Measurements from ENCODE around the gene RNF183. TPM values are rescaled to one million over a fixed set of nuclear protein-coding genes. Genes with fewer than 3 reads are reported as not detected.

RNF183 gene
- total RNA-seq, 2 experiments from 2014 or later: not detected

- no peaks in the 10 kb centered on the region for H3K9me3 Mint-ChIP-seq
- H3K4me1 Mint-ChIP-seq (ENCODE audit: low read depth): no peaks in the 10 kb centered on the region
- H3K27me3 Mint-ChIP-seq (ENCODE audit: low read depth): no peaks in the 10 kb centered on the region
- H3K4me3 Mint-ChIP-seq: no peak overlapping the region
- no peak for DNase-seq
- intact Hi-C loops (cut with micrococcal nuclease): no loop called here
- CTCF ChIA-PET: no interaction called here
- no peak overlapping the region for H3K27ac Mint-ChIP-seq
- H3K36me3 Mint-ChIP-seq (ENCODE audit: low read depth): no peaks in the 10 kb centered on the region
Measured at GRCh38 chr9:113313261-113313660, 10.1 kb upstream of the RNF183 start.

- Mint-ChIP-seq H3K4me1 (ENCODE audit: low read depth) (no peaks in the 10 kb centered on the region), H3K4me3 (no peak overlapping the region), H3K36me3 (ENCODE audit: low read depth) (no peaks in the 10 kb centered on the region), H3K27ac (no peak overlapping the region), H3K9me3 (no peaks in the 10 kb centered on the region), H3K27me3 (ENCODE audit: low read depth) (no peaks in the 10 kb centered on the region)
- no peak for DNase-seq
- intact Hi-C loops (cut with micrococcal nuclease): no loop called here
- CTCF ChIA-PET: interaction anchor here (0.6 to 1.7 kb wide), 3 partner anchors 24 to 94 kb away, joined by 4 to 9 read pairs (median 5); partner anchors contain the start of gene CDC26
Measured at GRCh38 chr9:113311961-113312360, 8.8 kb upstream of the RNF183 start.

- no peaks in the 10 kb centered on the region for H3K36me3 Mint-ChIP-seq (ENCODE audit: low read depth)
- CTCF ChIA-PET: interaction anchor here (0.6 to 1.9 kb wide), 6 partner anchors 19 to 347 kb away, joined by 3 to 11 read pairs (median 4); no protein-coding TSS in a partner anchor
Measured at GRCh38 chr9:113310538-113310937, 7.4 kb upstream of the RNF183 start.

GRCh38 chr9:113309204-113309813 is 6.1 kb upstream of the RNF183 start:
- no peaks in the 10 kb centered on the region for H3K4me1 Mint-ChIP-seq (ENCODE audit: low read depth)
- no peaks in the 10 kb centered on the region for H3K9me3 Mint-ChIP-seq
- H3K4me3 Mint-ChIP-seq: no peak overlapping the region
- H3K36me3 Mint-ChIP-seq (ENCODE audit: low read depth): no peaks in the 10 kb centered on the region
- peak; percentile 53 for DNase-seq
- no peak overlapping the region for H3K27ac Mint-ChIP-seq
- intact Hi-C loops (cut with micrococcal nuclease): loop anchor here (1.0 to 2.0 kb wide), 6 partner anchors 34 to 349 kb away; partner anchors contain the start of genes CDC26 and PRPF4
- no peaks in the 10 kb centered on the region for H3K27me3 Mint-ChIP-seq (ENCODE audit: low read depth)
- CTCF ChIA-PET: interaction anchor here (0.6 to 2.1 kb wide), 11 partner anchors 35 to 1056 kb away, joined by 3 to 11 read pairs (median 5); partner anchors contain the start of genes ALAD, C9orf43 and POLE3

More at GRCh38 chr9:113310538-113310937, 7.4 kb upstream of the RNF183 start:
- Mint-ChIP-seq H3K27ac (no peak overlapping the region), H3K4me3 (no peak overlapping the region), H3K27me3 (ENCODE audit: low read depth) (no peaks in the 10 kb centered on the region), H3K4me1 (ENCODE audit: low read depth) (no peaks in the 10 kb centered on the region), H3K9me3 (no peaks in the 10 kb centered on the region)
- intact Hi-C loops (cut with micrococcal nuclease): no loop called here
- DNase-seq: no peak

- Mint-ChIP-seq H3K9me3 (no peaks in the 10 kb centered on the region), H3K27me3 (ENCODE audit: low read depth) (no peaks in the 10 kb centered on the region), H3K4me3 (no peak overlapping the region), H3K27ac (no peak overlapping the region), H3K36me3 (ENCODE audit: low read depth) (no peaks in the 10 kb centered on the region), H3K4me1 (ENCODE audit: low read depth) (no peaks in the 10 kb centered on the region)
- DNase-seq: no peak
- intact Hi-C loops (cut with micrococcal nuclease): no loop called here
- CTCF ChIA-PET: interaction anchor here (1.7 to 2.1 kb wide), 2 partner anchors 34 to 350 kb away, joined by 7 to 10 read pairs; no protein-coding TSS in a partner anchor
Measured at GRCh38 chr9:113307396-113307975, 4.3 kb upstream of the RNF183 start.

- H3K9me3 Mint-ChIP-seq: no peaks in the 10 kb centered on the region
- DNase-seq: no peak
- H3K27me3 Mint-ChIP-seq (ENCODE audit: low read depth): no peaks in the 10 kb centered on the region
- H3K4me3 Mint-ChIP-seq: no peak overlapping the region
- intact Hi-C loops (cut with micrococcal nuclease): no loop called here
- H3K27ac Mint-ChIP-seq: no peak overlapping the region
- no peaks in the 10 kb centered on the region for H3K36me3 Mint-ChIP-seq (ENCODE audit: low read depth)
- no peaks in the 10 kb centered on the region for H3K4me1 Mint-ChIP-seq (ENCODE audit: low read depth)
- CTCF ChIA-PET: interaction anchor here (0.6 kb wide), 1 partner anchor 32 kb away, joined by 4 read pairs; no protein-coding TSS in a partner anchor
Measured at GRCh38 chr9:113306566-113306965, 3.4 kb upstream of the RNF183 start.

- no peaks in the 10 kb centered on the region for H3K4me1 Mint-ChIP-seq (ENCODE audit: low read depth)
- H3K36me3 Mint-ChIP-seq (ENCODE audit: low read depth): no peaks in the 10 kb centered on the region
- intact Hi-C loops (cut with micrococcal nuclease): no loop called here
- H3K27ac Mint-ChIP-seq: no peak overlapping the region
- H3K9me3 Mint-ChIP-seq: no peaks in the 10 kb centered on the region
- no peak for DNase-seq
- no peak overlapping the region for H3K4me3 Mint-ChIP-seq
- H3K27me3 Mint-ChIP-seq (ENCODE audit: low read depth): no peaks in the 10 kb centered on the region
- CTCF ChIA-PET: interaction anchor here (0.6 to 0.7 kb wide), 2 partner anchors 13 to 100 kb away, joined by 3 read pairs; no protein-coding TSS in a partner anchor
Measured at GRCh38 chr9:113301548-113301947, 1.6 kb downstream of the RNF183 start.

GRCh38 chr9:113299800-113300292 is 3.3 kb downstream of the RNF183 start:
- Mint-ChIP-seq H3K9me3 (no peaks in the 10 kb centered on the region), H3K4me1 (ENCODE audit: low read depth) (no peaks in the 10 kb centered on the region), H3K4me3 (no peak overlapping the region), H3K27me3 (ENCODE audit: low read depth) (no peaks in the 10 kb centered on the region), H3K36me3 (ENCODE audit: low read depth) (no peaks in the 10 kb centered on the region), H3K27ac (no peak overlapping the region)
- CTCF ChIA-PET: interaction anchor here (0.7 to 1.7 kb wide), 2 partner anchors 96 to 358 kb away, joined by 3 to 4 read pairs; no protein-coding TSS in a partner anchor
- no peak for DNase-seq
- intact Hi-C loops (cut with micrococcal nuclease): no loop called here

GRCh38 chr9:113298924-113299770 is 4.0 kb downstream of the RNF183 start:
- Mint-ChIP-seq H3K27me3 (ENCODE audit: low read depth) (no peaks in the 10 kb centered on the region), H3K27ac (no peak overlapping the region), H3K4me3 (no peak overlapping the region), H3K36me3 (ENCODE audit: low read depth) (no peaks in the 10 kb centered on the region), H3K4me1 (ENCODE audit: low read depth) (no peaks in the 10 kb centered on the region), H3K9me3 (no peaks in the 10 kb centered on the region)
- intact Hi-C loops (cut with micrococcal nuclease): no loop called here
- no peak for DNase-seq
- CTCF ChIA-PET: interaction anchor here (0.7 to 1.7 kb wide), 2 partner anchors 97 to 358 kb away, joined by 3 to 4 read pairs; no protein-coding TSS in a partner anchor

- Mint-ChIP-seq H3K4me3 (no peak overlapping the region), H3K27me3 (ENCODE audit: low read depth) (no peaks in the 10 kb centered on the region), H3K27ac (no peak overlapping the region), H3K4me1 (ENCODE audit: low read depth) (no peaks in the 10 kb centered on the region), H3K9me3 (no peaks in the 10 kb centered on the region), H3K36me3 (ENCODE audit: low read depth) (no peaks in the 10 kb centered on the region)
- intact Hi-C loops (cut with micrococcal nuclease): no loop called here
- CTCF ChIA-PET: no interaction called here
- no peak for DNase-seq
Measured at GRCh38 chr9:113298311-113298710, 4.9 kb downstream of the RNF183 start.

- Mint-ChIP-seq H3K27ac (no peak overlapping the region), H3K9me3 (no peaks in the 10 kb centered on the region), H3K36me3 (ENCODE audit: low read depth) (peaks cover 5% of the 10 kb centered on the region), H3K4me3 (no peak overlapping the region), H3K27me3 (ENCODE audit: low read depth) (no peaks in the 10 kb centered on the region), H3K4me1 (ENCODE audit: low read depth) (no peaks in the 10 kb centered on the region)
- DNase-seq: no peak
- intact Hi-C loops (cut with micrococcal nuclease): no loop called here
- CTCF ChIA-PET: no interaction called here
Measured at GRCh38 chr9:113296796-113297558, 6.2 kb downstream of the RNF183 start.

Measured in activated naive CD4-positive, alpha-beta T cell treated with anti-CD3 and anti-CD28 coated beads for 36 hours (primary cell).